ENCODE data around the gene PSMD1.
A peak's percentile ranks its signal among the peaks of the same experiment; 100 is the strongest.
"Not testable (repeated sequence)": the region's sequence is repeated elsewhere in the genome, so short reads cannot be mapped to it uniquely, and the experiment has no call there.

The PSMD1 gene

GRCh38 chr2:231057590-231057989, 923 bp downstream of the PSMD1 start:
- no peak for DNase-seq (ENCODE audit: low read depth)

- no peak for DNase-seq (ENCODE audit: low read depth)
Observed at GRCh38 chr2:231058761-231059550, 2.3 kb downstream of the PSMD1 start.

GRCh38 chr2:231059756-231060155, 3.1 kb downstream of the PSMD1 start:
- DNase-seq (ENCODE audit: low read depth): no peak

GRCh38 chr2:231062776-231063175, 6.1 kb downstream of the PSMD1 start:
- DNase-seq (ENCODE audit: low read depth): no peak

- DNase-seq (ENCODE audit: low read depth): no peak
Observed at GRCh38 chr2:231063347-231063746, 6.7 kb downstream of the PSMD1 start.

GRCh38 chr2:231065966-231066365, 9.3 kb downstream of the PSMD1 start:
- no peak for DNase-seq (ENCODE audit: low read depth)

GRCh38 chr2:231067531-231067930, 10.9 kb downstream of the PSMD1 start:
- not testable (repeated sequence) for DNase-seq (ENCODE audit: low read depth)

GRCh38 chr2:231068525-231069222, 12.0 kb downstream of the PSMD1 start:
- no peak for DNase-seq (ENCODE audit: low read depth)

GRCh38 chr2:231069379-231070054, 12.8 kb downstream of the PSMD1 start:
- no peak for DNase-seq (ENCODE audit: low read depth)

GRCh38 chr2:231084565-231084964, 27.9 kb downstream of the PSMD1 start:
- no peak for DNase-seq (ENCODE audit: low read depth)

GRCh38 chr2:231088754-231089153, 32.1 kb downstream of the PSMD1 start:
- DNase-seq (ENCODE audit: low read depth): no peak

- DNase-seq (ENCODE audit: low read depth): no peak
Observed at GRCh38 chr2:231093933-231094332, 37.3 kb downstream of the PSMD1 start.

- DNase-seq (ENCODE audit: low read depth): no peak
Observed at GRCh38 chr2:231094736-231095346, 38.2 kb downstream of the PSMD1 start.

- no peak for DNase-seq (ENCODE audit: low read depth)
Observed at GRCh38 chr2:231099918-231100317, 43.3 kb downstream of the PSMD1 start.

GRCh38 chr2:231100321-231100720, 43.7 kb downstream of the PSMD1 start:
- not testable (repeated sequence) for DNase-seq (ENCODE audit: low read depth)

GRCh38 chr2:231100990-231101389, 44.3 kb downstream of the PSMD1 start:
- DNase-seq (ENCODE audit: low read depth): no peak

GRCh38 chr2:231102772-231103171, 46.1 kb downstream of the PSMD1 start:
- no peak for DNase-seq (ENCODE audit: low read depth)

- DNase-seq (ENCODE audit: low read depth): peak; percentile 31
Observed at GRCh38 chr2:231104115-231104713, 47.5 kb downstream of the PSMD1 start.

GRCh38 chr2:231110551-231110950, 53.9 kb downstream of the PSMD1 start:
- DNase-seq (ENCODE audit: low read depth): no peak

GRCh38 chr2:231111987-231112386, 55.3 kb downstream of the PSMD1 start:
- DNase-seq (ENCODE audit: low read depth): no peak

GRCh38 chr2:231113489-231113888, 56.8 kb downstream of the PSMD1 start:
- DNase-seq (ENCODE audit: low read depth): no peak

GRCh38 chr2:231115651-231116050, 59.0 kb downstream of the PSMD1 start:
- DNase-seq (ENCODE audit: low read depth): no peak

Data from activated T-cell treated with anti-CD3 and anti-CD28 coated beads for 24 hours (primary cell).